KG1 (cell line): ENCODE data around the gene GPX1.
"Not testable (repeated sequence)": the region's sequence is repeated elsewhere in the genome, so short reads cannot be mapped to it uniquely, and the experiment has no call there.

Experiments used
- DNase-seq: peaks from one replicate; lab custom pipeline; 2025; lab: John Stamatoyannopoulos, UW

GPX1 gene

GRCh38 chr3:49358217-49358883 lies at the start of gene GPX1:
Gene GPX1, minus strand, starts transcription at chr3:49358353. Its CDS starts 75 bp downstream, at chr3:49358278.
- DNase-seq, result peak; percentile 80

GRCh38 chr3:49406571-49407565 lies 48.7 kb upstream of the GPX1 start:
- no peak for DNase-seq

DNA sequence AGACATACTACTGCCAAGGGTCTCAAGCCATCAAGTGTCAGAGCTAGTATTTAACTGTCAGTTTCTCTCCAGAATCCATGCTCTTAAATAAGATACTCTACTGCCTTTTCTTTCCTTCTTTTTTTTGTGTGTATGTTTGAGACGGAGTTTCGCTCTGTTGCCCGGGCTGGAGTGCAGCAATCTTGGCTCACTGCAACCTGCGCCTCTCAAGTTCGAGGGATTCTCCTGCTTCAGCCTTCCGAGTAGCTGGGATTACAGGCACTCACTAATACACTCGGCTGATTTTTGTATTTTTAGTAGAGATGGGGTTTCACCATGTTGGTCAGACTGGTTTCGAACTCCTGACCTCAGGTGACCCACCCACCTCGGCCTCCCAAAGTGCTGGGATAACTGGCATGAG lies 47.4 kb upstream of the GPX1 start:
- not testable (repeated sequence) for DNase-seq

GRCh38 chr3:49403891-49404290 lies 45.7 kb upstream of the GPX1 start:
- no peak for DNase-seq

DNA sequence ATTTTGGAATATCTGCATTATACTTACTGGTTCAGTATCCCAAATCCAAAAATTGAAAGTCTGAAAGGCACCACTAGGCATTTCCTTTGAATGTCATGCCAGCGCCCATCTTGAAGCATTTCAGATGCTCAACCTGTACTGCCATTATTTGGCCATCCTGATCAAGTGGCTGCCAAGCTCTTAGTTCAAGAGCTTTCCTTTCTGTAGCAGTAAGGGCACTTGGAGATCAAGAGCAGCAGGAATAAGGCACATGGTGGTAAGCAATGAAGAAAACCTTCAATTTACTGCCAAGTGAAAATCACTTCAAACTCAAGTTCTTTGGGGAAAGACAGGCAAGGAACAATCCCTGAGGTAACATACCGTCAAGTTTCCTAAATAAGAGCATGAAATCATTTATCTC lies 43.6 kb upstream of the GPX1 start:
- DNase-seq, result no peak

- no peak for DNase-seq
Measured at GRCh38 chr3:49399461-49399860, 41.3 kb upstream of the GPX1 start.

- DNase-seq, result no peak
Measured at GRCh38 chr3:49397470-49397869, 39.3 kb upstream of the GPX1 start.

DNA sequence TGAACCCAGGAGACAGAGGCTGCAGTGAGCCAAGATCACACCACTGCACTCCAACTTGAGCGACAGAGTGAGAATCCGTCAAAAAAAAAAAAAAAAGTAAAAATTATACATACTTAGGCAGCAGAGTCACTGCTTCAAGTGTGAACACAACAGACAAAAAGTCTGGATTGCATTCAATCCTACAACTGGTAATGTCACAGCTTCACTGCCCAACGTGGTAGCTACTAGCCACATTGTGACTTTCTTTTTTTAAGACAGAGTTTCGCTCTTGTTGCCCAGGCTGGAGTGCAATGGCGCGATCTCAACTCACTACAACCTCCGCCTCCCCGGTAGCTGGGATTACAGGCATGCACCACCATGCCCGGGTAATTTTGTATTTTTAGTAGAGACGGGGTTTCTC lies 33.2 kb upstream of the GPX1 start:
- not testable (repeated sequence) for DNase-seq

GRCh38 chr3:49389297-49389696 lies 31.1 kb upstream of the GPX1 start:
- DNase-seq, result no peak

DNA sequence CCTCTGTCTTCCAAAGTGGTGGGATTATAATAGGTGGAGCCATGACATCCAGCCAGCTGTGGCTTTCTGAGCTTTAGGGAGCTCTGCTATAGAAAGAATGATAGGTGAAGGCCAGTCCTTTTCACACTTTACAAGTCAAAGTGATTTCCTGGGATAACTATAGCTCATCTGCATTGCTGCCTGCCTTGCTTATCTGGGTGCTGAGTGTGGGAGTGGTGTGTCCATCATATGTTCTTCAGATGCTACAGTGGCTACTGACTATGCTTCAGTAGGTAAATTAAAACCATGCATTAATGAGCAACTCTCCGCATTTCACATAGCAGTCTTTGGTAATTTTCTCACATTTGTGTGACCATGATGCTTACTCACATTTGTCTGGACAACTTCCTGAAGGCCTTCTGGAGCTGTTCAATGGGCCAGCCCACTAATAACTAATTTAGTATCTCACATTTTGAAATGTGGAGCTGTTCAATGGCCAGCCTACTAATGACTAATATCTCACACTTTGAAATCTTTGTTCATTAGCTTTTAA lies 30.2 kb upstream of the GPX1 start:
- DNase-seq, result no peak

DNA sequence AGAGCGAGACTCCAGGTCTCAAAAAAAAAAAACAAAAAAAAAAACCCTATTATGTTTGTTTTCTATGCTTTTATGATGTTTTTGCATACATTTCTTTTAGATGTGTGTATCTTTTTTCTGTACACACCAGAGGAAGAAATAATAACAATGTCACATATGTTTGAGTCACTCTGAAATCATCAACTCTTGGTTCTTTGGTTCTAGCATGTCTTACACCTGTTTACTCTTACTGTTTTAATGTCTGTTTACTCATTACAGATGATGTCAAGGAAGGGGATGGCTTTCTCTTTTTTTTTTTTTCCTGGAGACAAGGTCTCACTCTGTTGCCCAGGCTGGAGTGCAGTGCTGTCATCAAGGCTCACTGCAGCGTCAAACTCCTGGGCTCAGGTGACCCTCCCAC lies 29.6 kb upstream of the GPX1 start:
- DNase-seq, result no peak

- no peak for DNase-seq
Measured at GRCh38 chr3:49386056-49386756, 28.1 kb upstream of the GPX1 start.

GRCh38 chr3:49385617-49386016 lies 27.5 kb upstream of the GPX1 start:
- no peak for DNase-seq

DNA sequence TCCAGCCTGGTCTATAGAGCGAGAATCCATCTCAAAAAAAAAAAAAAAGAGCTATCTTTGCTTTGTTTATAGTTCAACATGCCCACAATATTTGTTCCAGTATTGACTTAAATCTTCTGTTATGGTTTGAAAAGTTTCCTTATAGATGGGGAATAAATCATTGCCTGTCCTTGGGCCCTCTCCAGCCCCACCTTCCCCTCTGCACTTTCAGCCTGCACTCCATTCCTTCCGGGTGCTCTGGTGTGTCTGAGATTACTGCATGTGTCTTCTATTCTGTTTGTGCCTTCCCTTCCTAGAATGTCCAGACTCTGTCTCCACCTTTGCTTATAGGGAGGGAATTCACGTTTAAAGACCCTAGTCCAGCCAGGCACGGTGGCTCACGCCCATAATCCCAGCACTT lies 25.2 kb upstream of the GPX1 start:
- no peak for DNase-seq

GRCh38 chr3:49378249-49378895 lies 20.2 kb upstream of the GPX1 start:
- DNase-seq, result no peak

DNA sequence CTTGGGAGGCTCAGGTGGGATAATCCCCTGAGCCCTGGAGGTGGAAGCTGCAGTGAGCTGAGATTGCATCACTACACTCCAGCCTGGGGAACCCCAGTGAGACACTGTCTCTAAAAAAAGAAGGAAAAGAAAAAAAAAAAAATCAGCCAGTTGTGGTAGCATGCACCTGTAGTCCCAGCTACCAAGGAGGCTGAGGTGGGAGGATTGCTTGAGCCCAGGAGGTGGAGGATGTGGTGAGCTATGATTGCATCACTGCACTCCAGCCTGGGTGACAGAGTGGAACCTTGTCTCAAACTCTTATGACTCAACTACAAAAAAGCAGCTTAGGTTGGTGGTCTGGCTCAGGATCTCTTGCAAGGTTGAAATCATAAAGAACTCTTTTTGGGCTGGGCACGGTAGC lies 19.3 kb upstream of the GPX1 start:
- no peak for DNase-seq

DNA sequence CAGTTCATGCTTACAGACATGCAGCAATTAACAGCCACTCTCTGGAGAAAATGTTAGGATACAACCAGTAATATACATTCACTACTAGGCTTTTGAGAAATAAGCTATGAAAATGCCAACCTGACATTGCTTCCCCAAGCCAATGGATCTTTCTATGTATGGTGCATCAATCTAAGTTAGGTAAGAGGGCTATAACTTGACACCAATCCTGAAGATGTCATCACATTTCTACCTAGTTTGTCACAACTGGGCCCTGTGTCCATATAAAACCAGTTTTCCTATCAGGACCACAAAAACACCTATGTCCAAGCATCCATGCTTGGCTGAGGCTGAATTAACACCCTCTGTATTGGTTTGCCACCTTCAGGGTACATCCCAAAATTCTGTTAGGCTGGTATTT lies 13.8 kb upstream of the GPX1 start:
- no peak for DNase-seq

DNA sequence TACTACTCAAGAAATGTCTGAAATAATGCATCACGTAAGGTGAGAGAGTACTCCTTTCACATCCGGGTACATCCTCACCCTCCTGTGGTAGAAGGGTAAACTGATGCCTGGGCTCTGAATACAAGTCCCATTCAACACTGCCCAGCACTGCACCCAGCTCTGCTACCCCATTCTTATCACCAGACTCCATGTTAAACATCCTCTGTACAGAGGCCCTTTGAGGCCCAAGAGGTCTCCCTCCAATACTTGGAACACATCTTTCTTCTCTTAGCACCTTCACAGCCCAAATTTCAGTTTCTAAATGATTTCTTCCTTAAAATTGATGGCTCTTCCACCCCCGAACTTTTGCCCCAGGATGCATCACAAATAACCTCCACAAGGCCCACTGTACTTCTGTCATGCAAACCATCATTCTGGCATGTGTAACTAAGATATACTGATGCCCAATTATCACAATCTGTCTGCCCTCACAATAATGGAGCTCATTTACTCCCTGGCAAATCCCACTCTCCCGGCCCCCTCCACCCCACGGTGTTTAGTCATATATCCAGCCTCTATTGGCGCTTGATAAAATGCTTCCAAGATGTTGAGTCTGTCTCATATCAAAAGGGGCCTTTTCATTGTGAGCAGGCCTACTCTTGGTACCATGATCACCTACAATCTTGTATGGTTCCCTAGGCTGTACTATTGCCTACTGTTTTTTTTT lies 12.6 kb upstream of the GPX1 start:
- DNase-seq, result no peak

DNA sequence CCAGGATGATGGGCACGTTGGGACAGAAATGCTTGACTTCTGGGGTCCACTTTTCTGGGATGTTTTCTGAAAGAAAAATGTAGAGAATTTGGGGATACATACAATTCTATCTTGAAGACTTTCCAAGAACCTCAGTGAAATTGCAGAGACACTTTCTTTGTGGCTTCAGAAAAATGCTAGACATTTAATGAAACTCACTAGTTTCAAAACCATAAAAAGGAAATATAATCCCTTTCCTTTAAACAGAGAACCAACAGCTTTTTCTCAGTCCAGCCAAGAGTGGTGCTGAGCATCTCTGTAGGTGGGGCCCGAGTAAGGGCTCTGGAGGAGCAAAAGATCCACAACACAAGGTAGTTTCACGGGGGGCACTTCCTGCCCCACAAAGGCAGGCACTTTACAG lies 4.4 kb upstream of the GPX1 start:
- no peak for DNase-seq

- no peak for DNase-seq
Measured at GRCh38 chr3:49359623-49360022, 1.5 kb upstream of the GPX1 start.

GRCh38 chr3:49358884-49359225 lies 702 bp upstream of the GPX1 start:
- DNase-seq, result no peak
